Loucy (cell line): ENCODE data around the gene MEIOSIN.

Source experiments
- EZH2phosphoT487 ChIP-seq: fragments of 200-600 bp; IDR thresholded peaks from 2 replicates; pipeline ENCODE4 v1.6.1; 2018; ENCODE audit warnings: antibody characterized with exemption, mild to moderate bottlenecking, moderate library complexity, borderline replicate concordance
- TF ChIP-seq, protein P1 (sequence below): fragments of 200-600 bp; sonication (generic); conservative IDR thresholded peaks from 2 replicates; pipeline ENCODE4 v1.5.1; 2014; ENCODE audit warnings: mild to moderate bottlenecking, antibody characterized with exemption, low read length

DNA sequence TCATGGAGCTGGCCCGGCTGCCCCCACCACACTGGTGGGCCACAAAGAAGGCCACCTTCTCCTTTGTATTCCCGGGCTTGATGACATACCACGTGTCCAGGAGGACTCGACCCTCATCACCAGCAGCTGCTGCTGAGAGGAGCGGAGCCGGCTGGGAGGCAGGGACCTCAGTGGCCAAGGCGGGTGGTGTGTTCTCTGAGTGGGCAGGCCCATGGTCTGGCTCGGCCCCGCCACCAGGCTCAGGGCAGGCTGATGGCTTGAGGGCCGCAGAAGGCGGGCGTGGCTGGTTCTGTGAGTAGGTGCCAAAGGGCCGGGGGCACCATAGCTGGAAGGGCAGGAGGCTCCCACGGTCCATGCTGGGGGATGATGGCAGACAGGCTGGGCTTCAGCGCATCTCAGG, 20.1 kb upstream of the MEIOSIN start:
- TF ChIP-seq, protein P1, sequence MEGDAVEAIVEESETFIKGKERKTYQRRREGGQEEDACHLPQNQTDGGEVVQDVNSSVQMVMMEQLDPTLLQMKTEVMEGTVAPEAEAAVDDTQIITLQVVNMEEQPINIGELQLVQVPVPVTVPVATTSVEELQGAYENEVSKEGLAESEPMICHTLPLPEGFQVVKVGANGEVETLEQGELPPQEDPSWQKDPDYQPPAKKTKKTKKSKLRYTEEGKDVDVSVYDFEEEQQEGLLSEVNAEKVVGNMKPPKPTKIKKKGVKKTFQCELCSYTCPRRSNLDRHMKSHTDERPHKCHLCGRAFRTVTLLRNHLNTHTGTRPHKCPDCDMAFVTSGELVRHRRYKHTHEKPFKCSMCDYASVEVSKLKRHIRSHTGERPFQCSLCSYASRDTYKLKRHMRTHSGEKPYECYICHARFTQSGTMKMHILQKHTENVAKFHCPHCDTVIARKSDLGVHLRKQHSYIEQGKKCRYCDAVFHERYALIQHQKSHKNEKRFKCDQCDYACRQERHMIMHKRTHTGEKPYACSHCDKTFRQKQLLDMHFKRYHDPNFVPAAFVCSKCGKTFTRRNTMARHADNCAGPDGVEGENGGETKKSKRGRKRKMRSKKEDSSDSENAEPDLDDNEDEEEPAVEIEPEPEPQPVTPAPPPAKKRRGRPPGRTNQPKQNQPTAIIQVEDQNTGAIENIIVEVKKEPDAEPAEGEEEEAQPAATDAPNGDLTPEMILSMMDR, result no peak
- no peak for TF ChIP-seq EZH2phosphoT487
